ENCODE results near the gene CHN1.

The CHN1 gene

DNA sequence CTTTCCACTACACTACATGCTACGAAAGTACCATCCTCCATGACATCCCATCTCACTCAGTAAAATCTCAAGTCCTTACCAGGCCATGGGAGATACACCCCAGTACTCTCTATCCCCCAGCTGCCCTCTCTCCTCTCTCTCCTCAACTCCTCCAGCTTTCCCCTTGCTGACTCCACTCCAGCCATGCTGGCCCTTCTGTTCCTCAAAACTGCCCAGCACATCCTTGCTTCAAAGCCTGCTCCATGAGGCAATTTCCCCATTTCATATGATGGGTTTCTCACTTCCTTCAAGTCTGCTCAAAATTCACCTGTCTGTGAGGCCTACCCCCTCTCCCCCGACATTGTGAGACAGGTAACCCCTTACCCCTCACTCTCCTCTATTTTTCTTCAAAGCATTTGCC, 8.6 kb downstream of the CHN1 start:
- ChIA-PET POLR2A (interaction anchor here (1.5 kb wide), 1 partner anchor 9 kb away, joined by 5 read pairs; the partner anchor contains the start of gene CHN1), CTCF (interaction anchor here (0.7 to 1.2 kb wide), 2 partner anchors 9 to 299 kb away, joined by 3 read pairs; partner anchors contain the start of gene CHN1)
- no peak for DNase-seq (ENCODE audit: extremely low spot score)
- TF ChIP-seq L3MBTL2 (conservative IDR thresholded peaks at IDR 0.05) = no peak
- TF ChIP-seq BHLHE40 (IDR thresholded peaks at IDR 0.05; ENCODE audit: borderline replicate concordance) = no peak
- no peak for TF ChIP-seq ELF4 (IDR thresholded peaks at IDR 0.05)
- TF ChIP-seq ARNT (IDR thresholded peaks at IDR 0.05) = no peak
- TF ChIP-seq ZNF384 (IDR thresholded peaks at IDR 0.05) = no peak
- no peak for TF ChIP-seq FOXA1 (IDR thresholded peaks at IDR 0.05)
- no peak for TF ChIP-seq FOXK2 (IDR thresholded peaks at IDR 0.05)
- no peak for TF ChIP-seq LEF1 (IDR thresholded peaks at IDR 0.05; ENCODE audit: borderline replicate concordance)
- TF ChIP-seq, protein P1, sequence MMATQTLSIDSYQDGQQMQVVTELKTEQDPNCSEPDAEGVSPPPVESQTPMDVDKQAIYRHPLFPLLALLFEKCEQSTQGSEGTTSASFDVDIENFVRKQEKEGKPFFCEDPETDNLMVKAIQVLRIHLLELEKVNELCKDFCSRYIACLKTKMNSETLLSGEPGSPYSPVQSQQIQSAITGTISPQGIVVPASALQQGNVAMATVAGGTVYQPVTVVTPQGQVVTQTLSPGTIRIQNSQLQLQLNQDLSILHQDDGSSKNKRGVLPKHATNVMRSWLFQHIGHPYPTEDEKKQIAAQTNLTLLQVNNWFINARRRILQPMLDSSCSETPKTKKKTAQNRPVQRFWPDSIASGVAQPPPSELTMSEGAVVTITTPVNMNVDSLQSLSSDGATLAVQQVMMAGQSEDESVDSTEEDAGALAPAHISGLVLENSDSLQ (IDR thresholded peaks at IDR 0.05) = no peak
- TF ChIP-seq SP1 (IDR thresholded peaks at IDR 0.05) = no peak
- TF ChIP-seq NFRKB (IDR thresholded peaks at IDR 0.05) = no peak
- no peak for TF ChIP-seq HDGF (IDR thresholded peaks at IDR 0.05; ENCODE audit: borderline replicate concordance)
- TF ChIP-seq FOXM1 (IDR thresholded peaks at IDR 0.05; ENCODE audit: borderline replicate concordance) = no peak
- TF ChIP-seq TARDBP (IDR thresholded peaks at IDR 0.05) = no peak
- TF ChIP-seq CTBP1 (IDR thresholded peaks at IDR 0.05; ENCODE audit: borderline replicate concordance) = no peak
- TF ChIP-seq SUZ12 (IDR thresholded peaks at IDR 0.05) = no peak

DNA sequence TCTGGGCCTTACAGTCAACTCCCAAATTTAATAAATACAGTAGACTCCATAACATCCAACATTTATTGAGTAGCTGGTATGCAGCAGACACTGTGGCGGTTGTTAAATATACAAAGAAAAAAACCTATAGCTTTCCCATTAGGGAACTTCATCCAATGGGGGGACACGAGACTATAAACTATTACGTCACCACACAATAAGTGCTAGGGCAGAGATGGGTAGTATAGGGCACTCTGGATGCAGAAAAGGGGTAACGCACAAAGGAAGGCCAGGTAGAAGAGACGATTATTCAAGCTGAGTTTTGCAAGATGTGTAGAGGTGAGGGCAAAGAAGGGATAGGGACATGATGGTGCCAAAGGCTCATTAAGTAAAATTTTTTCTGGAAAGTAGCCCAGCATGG, 10.8 kb downstream of the CHN1 start:
- CTCF ChIA-PET = interaction anchor here (0.7 to 1.4 kb wide), 2 partner anchors 295 to 297 kb away, joined by 3 read pairs; no protein-coding TSS in a partner anchor
- TF ChIP-seq FOXK2 (IDR thresholded peaks at IDR 0.05) = no peak
- TF ChIP-seq FOXA1 (IDR thresholded peaks at IDR 0.05) = no peak
- no peak for TF ChIP-seq TARDBP (IDR thresholded peaks at IDR 0.05)
- no peak for DNase-seq (ENCODE audit: extremely low spot score)
- POLR2A ChIA-PET = interaction anchor here (0.6 to 0.9 kb wide), 2 partner anchors 11 to 249 kb away, joined by 3 read pairs; partner anchors contain the start of gene CHN1

DNA sequence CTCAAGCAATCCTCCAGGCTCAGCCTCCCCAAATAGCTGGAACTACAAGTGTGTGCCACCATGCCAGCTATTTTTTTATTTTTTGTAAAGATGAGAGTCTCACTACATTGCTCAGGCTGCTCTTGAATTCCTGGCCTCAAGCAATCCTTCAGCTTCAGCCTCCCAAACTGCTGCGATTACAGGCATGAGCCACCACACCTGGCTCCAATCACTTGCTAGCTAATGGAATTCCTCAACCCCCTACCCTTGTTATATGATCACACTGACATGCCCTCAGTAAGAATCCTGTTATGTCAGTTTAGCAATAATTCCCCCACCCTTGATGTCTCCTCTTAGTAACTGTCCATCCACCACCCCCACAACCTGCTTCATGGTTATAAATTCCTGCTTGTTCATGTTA, 12.3 kb downstream of the CHN1 start:
- ChIA-PET POLR2A (no interaction called here), CTCF (interaction anchor here (5.2 kb wide), 1 partner anchor 221 kb away, joined by 32 read pairs; no protein-coding TSS in a partner anchor)
- TF ChIP-seq TARDBP (IDR thresholded peaks at IDR 0.05) (no peak), SP1 (IDR thresholded peaks at IDR 0.05) (no peak)
- no peak for DNase-seq (ENCODE audit: extremely low spot score)

DNA sequence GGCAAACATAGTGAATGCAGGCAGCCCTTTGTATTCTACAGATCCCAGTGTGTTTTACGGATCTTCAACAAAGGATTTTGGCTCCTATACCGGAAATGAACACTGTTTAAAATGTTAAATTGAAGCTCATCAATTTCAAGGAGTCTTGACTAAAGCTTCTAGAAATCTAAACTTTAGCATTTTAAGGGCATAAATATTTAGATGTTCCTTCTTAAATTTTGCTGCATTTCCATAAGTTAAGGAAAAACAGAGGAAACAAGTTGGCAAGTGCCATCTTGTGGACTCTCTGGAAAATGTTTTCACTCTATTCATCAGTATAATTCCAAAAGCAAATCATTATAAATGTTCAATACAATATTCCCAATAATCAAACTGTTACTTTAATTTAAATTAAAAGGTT, 19.6 kb downstream of the CHN1 start:
- no peak for DNase-seq (ENCODE audit: extremely low spot score)
- ChIA-PET POLR2A (no interaction called here), CTCF (interaction anchor here (0.6 to 3.3 kb wide), 3 partner anchors 213 to 589 kb away, joined by 3 to 35 read pairs (median 6); no protein-coding TSS in a partner anchor)
- no peak for TF ChIP-seq LEF1 (IDR thresholded peaks at IDR 0.05; ENCODE audit: borderline replicate concordance)
- no peak for TF ChIP-seq ZNF384 (IDR thresholded peaks at IDR 0.05)
- no peak for TF ChIP-seq FOXA1 (IDR thresholded peaks at IDR 0.05)
- TF ChIP-seq ELF4 (IDR thresholded peaks at IDR 0.05) = no peak
- TF ChIP-seq FOXK2 (IDR thresholded peaks at IDR 0.05) = no peak
- TF ChIP-seq SP1 (IDR thresholded peaks at IDR 0.05) = no peak
- TF ChIP-seq L3MBTL2 (conservative IDR thresholded peaks at IDR 0.05) = no peak

DNA sequence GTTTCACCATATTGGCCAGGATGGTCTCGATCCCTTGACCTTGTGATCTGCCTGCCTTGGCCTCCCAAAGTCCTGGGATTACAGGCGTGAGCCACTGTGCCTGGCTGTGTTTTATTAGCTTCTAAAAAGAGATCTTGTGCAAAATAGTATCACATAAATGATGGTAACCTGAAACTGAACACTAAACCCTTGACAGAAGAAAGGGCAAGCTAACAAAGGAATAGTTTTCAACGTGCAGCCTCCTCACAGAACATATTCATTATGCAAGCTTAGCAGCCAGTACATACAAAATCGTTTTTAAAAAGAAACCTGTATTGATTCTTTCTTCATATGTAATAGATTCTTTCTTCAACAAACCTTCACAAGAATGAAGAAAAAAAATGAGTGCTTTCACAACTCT, 20.6 kb downstream of the CHN1 start:
- CTCF ChIA-PET = interaction anchor here (0.7 to 3.3 kb wide), 3 partner anchors 212 to 259 kb away, joined by 3 to 35 read pairs (median 4); no protein-coding TSS in a partner anchor
- TF ChIP-seq ARNT (IDR thresholded peaks at IDR 0.05) = no peak
- no peak for DNase-seq (ENCODE audit: extremely low spot score)
- POLR2A ChIA-PET = no interaction called here

DNA sequence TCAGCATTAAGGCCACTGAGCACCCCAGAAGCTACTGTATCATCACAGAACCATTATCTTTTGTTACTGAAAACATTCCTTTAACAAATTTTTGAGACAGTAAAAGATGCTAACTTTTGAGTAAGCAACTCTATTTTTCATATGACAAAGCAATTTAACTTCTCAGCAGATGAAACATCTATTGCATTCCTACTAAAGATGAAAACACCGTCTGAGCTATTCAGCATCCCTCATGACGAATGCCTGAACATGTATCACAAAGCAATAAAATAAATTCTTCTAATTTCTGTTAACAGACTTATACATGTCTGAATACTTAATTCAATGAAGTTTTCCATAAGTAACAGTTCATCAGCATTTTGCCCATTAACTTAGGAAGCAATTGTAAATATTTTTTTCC, 23.9 kb downstream of the CHN1 start:
- ChIA-PET CTCF (interaction anchor here (0.7 kb wide), 1 partner anchor 24 kb away, joined by 3 read pairs; the partner anchor contains the start of gene CHN1), POLR2A (no interaction called here)
- no peak for DNase-seq (ENCODE audit: extremely low spot score)
- TF ChIP-seq FOXA1 (IDR thresholded peaks at IDR 0.05) = no peak
- no peak for TF ChIP-seq L3MBTL2 (conservative IDR thresholded peaks at IDR 0.05)
- TF ChIP-seq NFRKB (IDR thresholded peaks at IDR 0.05) = no peak
- TF ChIP-seq, protein P1 (IDR thresholded peaks at IDR 0.05) = no peak
- TF ChIP-seq FOXM1 (IDR thresholded peaks at IDR 0.05; ENCODE audit: borderline replicate concordance) = no peak
- no peak for TF ChIP-seq ARNT (IDR thresholded peaks at IDR 0.05)
- TF ChIP-seq HDGF (IDR thresholded peaks at IDR 0.05; ENCODE audit: borderline replicate concordance) = no peak
- TF ChIP-seq TARDBP (IDR thresholded peaks at IDR 0.05) = no peak
- TF ChIP-seq FOXK2 (IDR thresholded peaks at IDR 0.05) = no peak
- TF ChIP-seq CTBP1 (IDR thresholded peaks at IDR 0.05; ENCODE audit: borderline replicate concordance) = no peak
- no peak for TF ChIP-seq ELF4 (IDR thresholded peaks at IDR 0.05)
- TF ChIP-seq ZNF384 (IDR thresholded peaks at IDR 0.05) = no peak
- TF ChIP-seq BHLHE40 (IDR thresholded peaks at IDR 0.05; ENCODE audit: borderline replicate concordance) = no peak
- no peak for TF ChIP-seq SP1 (IDR thresholded peaks at IDR 0.05)
- no peak for TF ChIP-seq SUZ12 (IDR thresholded peaks at IDR 0.05)
- TF ChIP-seq LEF1 (IDR thresholded peaks at IDR 0.05; ENCODE audit: borderline replicate concordance) = no peak

DNA sequence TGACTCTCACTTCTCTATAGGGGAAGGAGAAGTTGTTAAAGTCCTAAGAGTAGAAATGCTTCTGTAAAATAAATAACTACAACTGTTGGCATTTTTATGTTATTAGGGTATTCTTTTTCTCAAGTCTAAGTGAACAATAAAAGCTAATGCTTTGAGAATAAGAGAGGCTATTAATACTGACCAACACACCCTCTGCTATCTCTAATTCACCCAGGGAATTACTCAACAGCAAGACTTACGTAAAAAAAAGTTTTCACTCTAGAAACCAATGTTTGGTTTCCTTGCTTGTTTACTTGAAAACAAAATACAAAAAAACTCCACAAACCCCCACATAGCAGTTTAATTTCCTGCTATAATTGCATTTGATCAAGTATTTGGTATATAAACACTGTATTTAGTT, 25.2 kb downstream of the CHN1 start:
- POLR2A ChIA-PET = no interaction called here
- TF ChIP-seq NFRKB (IDR thresholded peaks at IDR 0.05) (no peak), ARNT (IDR thresholded peaks at IDR 0.05) (no peak), ZNF384 (IDR thresholded peaks at IDR 0.05) (no peak), FOXA1 (IDR thresholded peaks at IDR 0.05) (no peak), TARDBP (IDR thresholded peaks at IDR 0.05) (no peak), L3MBTL2 (conservative IDR thresholded peaks at IDR 0.05) (no peak), SUZ12 (IDR thresholded peaks at IDR 0.05) (no peak), BHLHE40 (IDR thresholded peaks at IDR 0.05; ENCODE audit: borderline replicate concordance) (no peak), LEF1 (IDR thresholded peaks at IDR 0.05; ENCODE audit: borderline replicate concordance) (no peak), ELF4 (IDR thresholded peaks at IDR 0.05) (no peak)
- no peak for DNase-seq (ENCODE audit: extremely low spot score)
- CTCF ChIA-PET = no interaction called here
